Stimulated activated CD8-positive, alpha-beta memory T cell treated with anti-CD3 and anti-CD28 coated beads, Interleukin-15, amount 100 ng/mL, for 24 hours (primary cell): ENCODE measurements around the gene HOXD4.

Experiments used
- DNase-seq: peaks from one replicate; pipeline ENCODE4 v3.0.0-alpha.2; 2020; ENCODE audit warnings: low read depth

The HOXD4 gene

GRCh38 chr2:176187899-176188773 lies 36.8 kb downstream of the HOXD4 start, which contains the start of gene HOXD1:
TSS of gene HOXD1 (plus strand) at chr2:176188668. CDS start at chr2:176188802, 134 bp downstream.
- DNase-seq, result no peak

GRCh38 chr2:176188774-176189680 lies 37.7 kb downstream of the HOXD4 start:
- DNase-seq, result no peak

- DNase-seq, result no peak
Observed at GRCh38 chr2:176189681-176190641, 38.6 kb downstream of the HOXD4 start.

- no peak for DNase-seq
Observed at GRCh38 chr2:176192351-176192750, 41.0 kb downstream of the HOXD4 start.

GRCh38 chr2:176193048-176193447 lies 41.7 kb downstream of the HOXD4 start:
- no peak for DNase-seq

- DNase-seq, result no peak
Observed at GRCh38 chr2:176199902-176200301, 48.6 kb downstream of the HOXD4 start.

- DNase-seq, result no peak
Observed at GRCh38 chr2:176200971-176201370, 49.6 kb downstream of the HOXD4 start.

- DNase-seq, result no peak
Observed at GRCh38 chr2:176202491-176202890, 51.1 kb downstream of the HOXD4 start.
